GM10248 (cell line): ENCODE results near the gene HLA-DQB1.
"Not testable (repeated sequence)": the region's sequence is repeated elsewhere in the genome, so short reads cannot be mapped to it uniquely, and the experiment has no call there.

Experiments used
- CTCF ChIA-PET: fragments of 300-600 bp; sonication (Branson Sonifier 250); formaldehyde crosslinking; extraction: SDS; loops from one replicate; lab custom pipeline; 2021; ENCODE audit warnings: antibody characterized with exemption; lab: Yijun Ruan, JAX
- POLR2A ChIA-PET: fragments of 350-650 bp; sonication (Branson Sonifier 250); formaldehyde crosslinking; extraction: SDS; loops from one replicate; lab custom pipeline; 2020; ENCODE audit warnings: antibody characterized with exemption; lab: Yijun Ruan, JAX
- DNase-seq: peaks from one replicate; pipeline ENCODE4 v3.0.0; 2012; ENCODE audit errors: extremely low spot score
- CTCF ChIP-seq: IDR thresholded peaks from 2 replicates; pipeline ENCODE4 v1.5.1; 2012; ENCODE audit warnings: mild to moderate bottlenecking, low read depth; ENCODE audit errors: extremely low read depth, missing control alignments, control extremely low read depth

Gene HLA-DQB1

GRCh38 chr6:32680055-32680454 lies 13.6 kb upstream of the HLA-DQB1 start:
- no peak for DNase-seq
- POLR2A ChIA-PET: no interaction called here
- CTCF ChIA-PET: no interaction called here
- TF ChIP-seq CTCF: no peak

GRCh38 chr6:32679492-32679891 lies 13.0 kb upstream of the HLA-DQB1 start:
- ChIA-PET CTCF (interaction anchor here (0.9 kb wide), 1 partner anchor 10 kb away, joined by 3 read pairs; no protein-coding TSS in a partner anchor), POLR2A (no interaction called here)
- no peak for TF ChIP-seq CTCF
- no peak for DNase-seq

GRCh38 chr6:32674123-32674522 lies 7.7 kb upstream of the HLA-DQB1 start:
- DNase-seq, CTCF ChIA-PET, POLR2A ChIA-PET: not testable (repeated sequence)

- POLR2A ChIA-PET, DNase-seq, CTCF ChIA-PET: not testable (repeated sequence)
Measured at GRCh38 chr6:32671908-32672307, 5.5 kb upstream of the HLA-DQB1 start.

GRCh38 chr6:32669893-32670292 lies 3.4 kb upstream of the HLA-DQB1 start:
- CTCF ChIA-PET: interaction anchor here (1.1 to 1.7 kb wide), 2 partner anchors 17 to 198 kb away, joined by 3 to 5 read pairs; no protein-coding TSS in a partner anchor
- DNase-seq: no peak
- TF ChIP-seq CTCF: no peak
- POLR2A ChIA-PET: interaction anchor here (0.6 kb wide), 1 partner anchor 15 kb away, joined by 9 read pairs; no protein-coding TSS in a partner anchor

- ChIA-PET CTCF (interaction anchor here (0.9 to 1.1 kb wide), 3 partner anchors 10 to 199 kb away, joined by 3 read pairs; no protein-coding TSS in a partner anchor), POLR2A (interaction anchor here (0.6 kb wide), 1 partner anchor 15 kb away, joined by 9 read pairs; no protein-coding TSS in a partner anchor)
- DNase-seq: no peak
- TF ChIP-seq CTCF: no peak
Measured at GRCh38 chr6:32669240-32669639, 2.8 kb upstream of the HLA-DQB1 start.

- POLR2A ChIA-PET: interaction anchor here (0.6 kb wide), 1 partner anchor 319 kb away, joined by 6 read pairs; no protein-coding TSS in a partner anchor
- DNase-seq: peak; percentile 76
- TF ChIP-seq CTCF: no peak
- CTCF ChIA-PET: no interaction called here
Measured at GRCh38 chr6:32668226-32668747, 1.8 kb upstream of the HLA-DQB1 start.
